Sigmoid colon (tissue), 4 donors: Measurements from ENCODE around the gene VIPR2.

ENCODE experiments used
- EP300 ChIP-seq, 4 donors: sonication (generic); formaldehyde crosslinking; IDR thresholded peaks; one replicate each; pipeline ENCODE4 v1.6.1; 2017; ENCODE audit warnings: antibody characterized with exemption in 4 of 4
- POLR2A ChIP-seq, 2 donors: fragments of 450-650 bp; IDR thresholded peaks; one replicate each; pipeline ENCODE4 v1.6.1; 2016; ENCODE audit warnings: antibody characterized with exemption in 2 of 2, mild to moderate bottlenecking in 2 of 2, moderate library complexity in 2 of 2
- POLR2AphosphoS5 ChIP-seq, 4 donors: sonication (generic); formaldehyde crosslinking; IDR thresholded peaks; one replicate each; pipeline ENCODE4 v1.6.1; 2017; ENCODE audit warnings: antibody characterized with exemption in 4 of 4
- TF ChIP-seq, protein P1 (sequence below), 4 experiments: fragments of 450-650 bp in 3 of 4; fragments of 200-600 bp in 1 of 4; IDR thresholded peaks; one replicate each; pipeline ENCODE4 v1.5.1; 2016 to 2019; ENCODE audit warnings: antibody characterized with exemption in 4 of 4, mild to moderate bottlenecking in 3 of 4, moderate library complexity in 2 of 4

DNA sequence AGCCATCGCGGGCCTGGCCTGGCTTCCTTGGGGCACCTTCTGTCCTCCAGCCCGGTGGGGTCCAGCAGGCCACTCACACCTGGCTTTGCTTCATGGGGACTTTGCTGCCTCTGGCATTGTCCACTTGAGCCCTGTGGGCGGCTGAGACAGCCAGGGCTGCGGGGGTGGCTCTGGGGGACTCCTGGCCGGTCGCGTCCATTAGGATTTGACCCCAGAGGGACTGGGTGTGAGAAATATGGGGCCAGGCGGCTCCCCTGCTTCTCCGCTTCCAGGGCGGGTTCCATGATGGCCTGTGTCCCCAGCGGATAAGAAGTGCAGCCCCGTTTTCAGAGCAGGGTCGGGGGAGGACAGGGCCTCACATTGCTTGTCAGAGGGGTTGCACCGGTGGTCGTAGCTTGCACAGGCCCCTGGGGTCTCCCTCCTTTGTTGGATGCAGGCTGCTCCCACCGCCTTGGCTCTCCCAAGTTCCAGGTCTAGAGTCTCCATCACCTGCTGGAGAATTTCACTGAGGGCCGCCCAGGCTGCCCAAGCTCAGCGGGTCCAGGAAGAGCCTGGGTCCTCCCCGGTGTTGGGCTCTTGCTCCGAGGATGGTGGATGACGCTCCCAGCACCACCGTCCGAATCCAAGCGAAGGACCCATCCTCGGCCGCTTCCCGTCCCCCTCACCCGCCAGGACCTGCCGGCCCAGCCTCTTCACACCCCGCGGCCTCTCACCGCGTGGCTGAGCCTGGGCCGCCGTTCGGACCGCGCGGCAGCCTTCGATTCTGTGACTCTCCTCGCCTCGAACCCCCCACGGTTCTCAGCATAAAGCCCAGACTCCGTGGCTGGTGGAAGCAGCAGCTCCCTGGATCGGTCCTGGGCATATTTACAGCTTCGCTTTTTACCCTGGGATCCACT, 148.2 kb downstream of the VIPR2 start:
- TF ChIP-seq, protein P1, sequence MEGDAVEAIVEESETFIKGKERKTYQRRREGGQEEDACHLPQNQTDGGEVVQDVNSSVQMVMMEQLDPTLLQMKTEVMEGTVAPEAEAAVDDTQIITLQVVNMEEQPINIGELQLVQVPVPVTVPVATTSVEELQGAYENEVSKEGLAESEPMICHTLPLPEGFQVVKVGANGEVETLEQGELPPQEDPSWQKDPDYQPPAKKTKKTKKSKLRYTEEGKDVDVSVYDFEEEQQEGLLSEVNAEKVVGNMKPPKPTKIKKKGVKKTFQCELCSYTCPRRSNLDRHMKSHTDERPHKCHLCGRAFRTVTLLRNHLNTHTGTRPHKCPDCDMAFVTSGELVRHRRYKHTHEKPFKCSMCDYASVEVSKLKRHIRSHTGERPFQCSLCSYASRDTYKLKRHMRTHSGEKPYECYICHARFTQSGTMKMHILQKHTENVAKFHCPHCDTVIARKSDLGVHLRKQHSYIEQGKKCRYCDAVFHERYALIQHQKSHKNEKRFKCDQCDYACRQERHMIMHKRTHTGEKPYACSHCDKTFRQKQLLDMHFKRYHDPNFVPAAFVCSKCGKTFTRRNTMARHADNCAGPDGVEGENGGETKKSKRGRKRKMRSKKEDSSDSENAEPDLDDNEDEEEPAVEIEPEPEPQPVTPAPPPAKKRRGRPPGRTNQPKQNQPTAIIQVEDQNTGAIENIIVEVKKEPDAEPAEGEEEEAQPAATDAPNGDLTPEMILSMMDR (IDR thresholded peaks at IDR 0.05) = no peak
- TF ChIP-seq POLR2A (IDR thresholded peaks at IDR 0.05) = no peak
- no peak for TF ChIP-seq EP300 (IDR thresholded peaks at IDR 0.05)
- TF ChIP-seq POLR2AphosphoS5 (IDR thresholded peaks at IDR 0.05) = no peak
